ENCODE results near the gene MFF.
A peak's percentile ranks its signal among the peaks of the same experiment; 100 is the strongest.

The MFF gene

DNA sequence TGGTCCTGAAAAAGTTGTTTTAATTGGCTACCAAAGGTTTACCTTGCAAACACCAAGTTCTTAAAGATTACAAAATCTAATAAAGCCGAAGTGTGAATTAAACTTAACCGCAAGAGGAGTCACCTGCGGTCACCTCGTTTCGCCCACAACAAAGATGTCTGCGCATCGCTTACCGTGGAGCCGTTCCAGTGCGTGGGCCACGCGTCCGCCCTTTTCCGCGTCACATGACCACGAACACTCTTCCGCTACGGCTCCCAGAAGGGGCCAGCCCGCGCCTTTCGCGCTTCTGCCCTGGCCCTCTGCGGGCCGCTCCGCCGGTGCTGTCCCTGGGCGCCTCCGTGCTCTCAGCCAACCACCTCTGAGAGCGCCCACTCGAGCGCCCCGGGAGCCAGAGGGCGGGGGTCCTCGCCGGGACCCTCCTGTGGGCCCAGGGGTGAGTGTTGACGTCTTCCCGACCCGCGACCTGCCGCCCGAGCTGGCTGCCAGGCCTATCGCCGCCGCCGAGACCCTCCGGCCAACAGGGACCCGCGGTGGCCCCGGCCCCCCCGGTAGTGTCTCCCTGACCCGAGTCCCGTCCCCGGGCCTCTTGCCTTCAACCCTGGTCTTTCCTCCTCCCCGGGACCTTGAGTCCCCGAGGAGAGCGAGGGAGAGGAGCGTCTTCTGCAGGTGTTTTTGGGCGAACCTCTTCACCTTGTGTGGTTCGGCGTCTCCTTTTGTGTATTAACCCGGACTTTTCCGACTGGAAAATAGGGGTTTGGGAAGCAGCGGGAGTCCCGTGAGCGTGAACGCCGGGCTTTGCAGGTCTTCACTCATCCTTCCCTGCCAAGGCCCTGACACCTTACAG, at the start of gene MFF:
Gene MFF, plus strand, starts transcription at position 257 of the 844 bp plus-strand sequence. CDS start 5,415 bp downstream, outside the sequence.
- peak; percentile 23 to 65 for DNase-seq

GRCh38 chr2:227280895-227281294, 44.2 kb upstream of the MFF start:
- no peak for DNase-seq

DNA sequence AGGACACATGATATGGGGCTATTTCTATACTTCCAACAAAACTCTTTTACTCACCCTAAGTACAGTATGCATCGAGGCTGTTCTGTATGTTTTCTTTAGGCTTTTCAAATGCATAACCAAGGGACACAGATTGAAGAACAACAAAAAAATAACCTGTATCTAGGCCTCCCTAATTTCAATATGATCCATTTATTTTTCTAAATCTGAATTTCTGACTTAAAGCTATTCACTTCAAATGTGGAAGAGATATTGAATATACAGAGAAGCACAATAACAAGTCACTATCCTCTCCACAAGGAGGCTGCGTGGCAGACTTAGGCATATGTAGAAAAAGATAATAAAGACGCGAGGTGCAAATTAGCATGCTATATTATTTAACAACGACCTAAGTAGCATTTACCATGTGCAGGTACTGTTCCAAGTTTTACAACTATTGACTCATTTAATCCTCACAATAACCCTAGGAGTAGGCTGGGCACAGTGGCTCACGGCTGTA, 39.3 kb upstream of the MFF start:
- no peak for DNase-seq

- no peak for DNase-seq
Measured at GRCh38 chr2:227287771-227288170, 37.3 kb upstream of the MFF start.

DNA sequence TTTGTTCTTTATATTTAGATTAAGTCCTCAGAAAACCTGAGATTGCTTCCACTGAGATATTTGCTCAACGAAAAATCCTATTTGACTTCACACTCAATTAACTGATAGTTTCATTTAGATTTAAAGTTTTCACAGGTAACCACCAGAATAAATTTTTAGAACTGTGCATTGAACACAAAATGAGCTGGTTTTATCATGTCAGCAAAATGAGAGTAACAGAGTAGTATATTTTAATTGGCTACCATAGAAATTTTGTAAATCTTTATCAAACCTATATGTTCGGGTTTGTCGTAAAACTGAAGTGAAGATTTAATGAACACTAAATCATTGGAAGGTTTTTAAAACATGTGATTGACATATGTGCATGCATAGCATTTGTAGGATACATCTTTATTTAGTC, 32.7 kb upstream of the MFF start:
- no peak for DNase-seq

GRCh38 chr2:227293531-227293930, 31.5 kb upstream of the MFF start:
- no peak for DNase-seq

DNA sequence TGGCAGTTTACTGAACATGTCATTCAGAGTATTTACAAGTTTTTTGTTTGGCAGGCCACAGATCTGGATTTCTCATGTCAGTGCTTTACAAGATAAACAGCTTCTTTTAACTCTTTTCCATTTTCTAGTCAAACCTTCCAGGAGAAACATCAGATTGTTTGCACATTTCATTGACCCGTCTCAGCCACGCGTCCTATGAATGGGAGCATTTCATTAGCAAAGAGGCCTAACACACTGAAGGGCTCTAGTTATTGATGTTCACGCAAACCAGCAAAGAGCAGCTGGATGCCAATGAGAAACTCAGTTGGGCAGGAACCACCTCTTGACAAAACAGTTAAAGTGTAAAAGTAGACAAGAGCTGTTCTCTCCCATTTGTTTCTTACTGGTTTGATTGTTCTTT, 29.2 kb upstream of the MFF start:
- peak; percentile 5 to 26 for DNase-seq

DNA sequence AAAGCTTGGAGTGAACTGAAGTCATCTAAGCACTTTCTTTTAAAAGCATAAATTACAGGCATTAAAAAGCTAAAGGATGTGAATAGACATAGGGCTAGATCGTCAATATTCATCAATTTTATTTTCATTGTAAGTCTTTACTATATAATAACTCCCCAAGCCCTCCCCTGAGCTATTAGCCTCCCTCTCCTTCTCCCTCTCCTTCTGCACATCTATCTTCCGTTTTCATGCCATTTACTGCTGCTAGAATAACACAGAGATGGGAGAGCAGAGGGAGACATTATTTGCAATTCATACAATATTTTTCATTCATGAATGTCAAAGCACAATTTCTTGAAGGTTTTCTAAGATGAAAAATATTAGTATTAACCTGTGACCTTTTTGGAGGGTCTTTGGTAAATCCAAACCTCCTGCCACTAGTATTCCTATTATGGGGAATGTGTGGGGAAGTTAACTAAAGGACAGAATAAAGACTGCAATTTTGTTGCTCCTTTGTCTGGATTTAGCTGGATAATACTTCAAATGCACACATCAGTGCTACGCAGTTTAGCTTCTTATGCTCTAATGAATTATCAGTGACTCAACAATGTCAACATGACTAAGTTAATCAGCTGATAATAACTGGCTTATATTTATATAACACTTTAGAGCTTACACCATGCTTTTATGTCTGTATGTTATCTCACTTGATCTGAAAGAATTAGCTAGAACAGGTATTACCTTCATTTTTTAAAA, 28.2 kb upstream of the MFF start:
- no peak for DNase-seq

GRCh38 chr2:227301523-227301922, 23.5 kb upstream of the MFF start:
- no peak for DNase-seq

DNA sequence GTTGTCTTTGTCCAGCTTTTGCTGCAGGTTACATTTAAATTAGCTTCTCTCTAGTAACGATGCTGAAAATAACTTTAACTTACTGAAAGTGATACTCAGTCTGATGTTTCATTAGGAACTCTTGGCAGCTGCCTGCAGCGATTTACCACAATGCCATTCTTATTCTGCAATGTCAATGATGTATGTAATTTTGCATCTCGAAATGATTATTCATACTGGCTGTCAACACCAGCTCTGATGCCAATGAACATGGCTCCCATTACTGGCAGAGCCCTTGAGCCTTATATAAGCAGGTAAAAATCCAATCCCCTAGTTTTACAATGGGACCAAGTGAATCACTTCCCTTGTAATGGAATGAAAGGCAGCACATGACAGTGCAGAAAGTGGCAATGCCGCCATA, 16.3 kb upstream of the MFF start:
- no peak for DNase-seq

- no peak for DNase-seq
Measured at GRCh38 chr2:227310756-227311110, 14.3 kb upstream of the MFF start.

GRCh38 chr2:227311861-227312506, 13.1 kb upstream of the MFF start:
- DNase-seq = no peak

- no peak for DNase-seq
Measured at GRCh38 chr2:227312579-227312978, 12.5 kb upstream of the MFF start.

GRCh38 chr2:227313310-227313709, 11.7 kb upstream of the MFF start:
- DNase-seq = no peak

- DNase-seq = no peak
Measured at GRCh38 chr2:227317834-227318233, 7.2 kb upstream of the MFF start.

GRCh38 chr2:227320305-227321094, 4.6 kb upstream of the MFF start:
- DNase-seq = no peak

DNA sequence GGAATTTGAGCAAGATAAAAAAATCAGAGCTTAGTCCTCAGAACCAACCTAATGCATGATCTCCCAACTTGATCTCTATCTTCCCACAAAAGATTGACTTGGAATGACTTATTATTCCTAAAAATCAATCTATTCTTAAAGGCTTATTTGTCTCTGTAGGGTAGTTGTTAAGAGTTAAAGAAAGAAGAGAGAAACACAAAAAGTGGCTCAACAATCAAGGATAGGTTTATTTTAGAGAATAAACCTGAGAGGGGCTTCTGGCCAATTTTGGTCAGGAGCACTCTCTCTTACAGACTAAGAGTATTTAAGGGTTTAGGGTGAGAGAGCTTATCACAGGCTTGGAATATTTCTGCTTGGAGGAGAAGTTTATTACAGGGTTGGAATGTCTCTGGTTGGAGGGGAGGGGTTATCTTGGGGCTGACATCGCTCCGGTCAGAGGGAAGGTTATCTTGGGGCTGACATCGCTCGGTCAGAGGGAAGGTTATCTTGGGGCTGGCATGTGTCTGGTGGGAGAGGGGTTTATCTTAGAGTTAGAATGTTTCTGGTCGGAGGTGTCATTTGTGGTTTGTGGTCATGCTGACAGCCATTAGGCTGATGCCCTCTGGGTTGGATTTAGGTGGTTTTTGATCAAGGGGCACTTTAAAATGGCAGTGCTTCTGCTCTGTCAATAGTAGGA, 2.4 kb upstream of the MFF start:
- DNase-seq = no peak

DNA sequence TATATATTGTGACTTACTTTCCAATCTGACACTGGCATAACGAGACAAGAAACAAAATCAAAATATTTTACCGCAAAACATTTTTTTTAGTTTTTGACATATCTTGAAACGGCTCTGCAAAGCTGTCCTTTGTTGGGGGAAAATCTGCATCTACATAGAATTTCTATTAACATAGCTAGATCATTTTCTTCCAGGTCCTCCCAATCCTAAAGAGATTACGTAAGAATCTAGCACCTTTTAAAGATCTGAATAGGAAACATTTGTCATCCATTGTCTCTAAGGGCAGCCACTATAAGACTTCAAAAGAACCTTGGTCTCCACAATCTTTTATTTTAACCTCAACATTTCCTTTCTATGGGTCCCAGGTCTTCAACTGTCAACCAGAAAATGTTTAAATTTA, 1.2 kb upstream of the MFF start:
- DNase-seq = no peak

- DNase-seq = no peak
Measured at GRCh38 chr2:227324642-227324994, 433 bp upstream of the MFF start.

DNA sequence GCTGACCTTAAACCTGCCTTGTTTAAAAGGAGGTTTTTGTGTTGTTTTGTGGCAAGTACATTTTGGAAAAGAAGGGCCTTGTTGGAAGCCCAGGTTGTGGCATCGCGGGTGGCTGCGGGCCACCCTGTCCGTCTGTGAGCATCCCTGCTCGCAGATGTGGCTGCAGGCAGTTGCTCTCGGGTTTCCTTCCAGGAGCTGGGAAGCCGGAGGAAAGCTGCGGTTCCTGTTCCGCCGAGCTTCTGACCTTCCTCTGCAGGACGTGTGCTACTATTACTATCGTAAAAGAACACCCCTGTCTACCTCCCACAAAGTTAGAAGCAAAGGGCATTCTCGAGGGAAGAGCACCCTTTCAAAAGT, 766 bp downstream of the MFF start:
- no peak for DNase-seq

DNA sequence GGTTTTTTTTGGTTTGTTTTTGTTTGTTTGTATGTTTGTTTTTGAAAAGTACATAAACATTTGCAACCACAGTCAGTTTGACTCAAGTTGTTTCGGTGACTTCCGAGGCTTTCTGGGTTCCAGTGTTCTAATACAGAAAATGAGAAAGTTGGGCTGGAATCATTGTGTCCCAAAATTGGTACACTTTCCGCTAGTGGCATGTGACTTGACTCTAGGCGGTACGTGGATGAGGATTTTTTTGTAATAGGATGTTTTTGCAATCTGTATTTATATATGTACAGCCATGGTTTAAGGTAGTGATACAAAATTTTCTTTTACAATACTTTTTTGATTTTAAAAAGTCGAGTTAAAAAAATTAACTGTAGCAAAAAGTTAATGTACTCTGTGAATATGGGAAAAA, 1.7 kb downstream of the MFF start:
- DNase-seq = no peak

GRCh38 chr2:227335713-227336112, 10.7 kb downstream of the MFF start:
- no peak for DNase-seq

- DNase-seq = no peak
Measured at GRCh38 chr2:227337442-227337841, 12.4 kb downstream of the MFF start.

All from NCI-H187 (cell line).